WI38 (cell line): ENCODE results near the gene VPS4B.
"Not testable (repeated sequence)": the region's sequence is repeated elsewhere in the genome, so short reads cannot be mapped to it uniquely, and the experiment has no call there.

Source experiments
- H3K4me3 ChIP-seq: 2 replicates; pipeline ENCODE4 v1.5.1; 2011; ENCODE audit warnings: low read depth, mild to moderate bottlenecking, control low read depth, low read length
- CTCF ChIP-seq: IDR thresholded peaks from 2 replicates; pipeline ENCODE4 v1.5.1; 2012; ENCODE audit warnings: low read depth, mild to moderate bottlenecking, control low read depth, low read length

Gene VPS4B

GRCh38 chr18:63457977-63458376, 35.7 kb upstream of the VPS4B start:
- TF ChIP-seq CTCF = no peak
- no peak overlapping the region for H3K4me3 ChIP-seq

- no peak overlapping the region for H3K4me3 ChIP-seq
- TF ChIP-seq CTCF = no peak
These were observed 32.2 kb upstream of the VPS4B start for GRCh38 chr18:63454497-63454896.

- H3K4me3 ChIP-seq = not testable (repeated sequence)
These were observed 30.5 kb upstream of the VPS4B start for GRCh38 chr18:63452751-63453150.

GRCh38 chr18:63451799-63452660, 29.8 kb upstream of the VPS4B start:
- no peak overlapping the region for H3K4me3 ChIP-seq
- no peak for TF ChIP-seq CTCF

GRCh38 chr18:63449426-63449825, 27.1 kb upstream of the VPS4B start:
- no peak for TF ChIP-seq CTCF
- no peak overlapping the region for H3K4me3 ChIP-seq

GRCh38 chr18:63447066-63447465, 24.8 kb upstream of the VPS4B start:
- no peak overlapping the region for H3K4me3 ChIP-seq
- TF ChIP-seq CTCF = no peak

GRCh38 chr18:63446266-63446665, 24.0 kb upstream of the VPS4B start:
- H3K4me3 ChIP-seq = no peak overlapping the region
- no peak for TF ChIP-seq CTCF

- H3K4me3 ChIP-seq = no peak overlapping the region
- TF ChIP-seq CTCF = no peak
These were observed 22.8 kb upstream of the VPS4B start for GRCh38 chr18:63445037-63445436.
